Measurements from ENCODE around the gene GRAMD4. TPM values are rescaled to one million over a fixed set of nuclear protein-coding genes. Genes with fewer than 3 reads are reported as not detected.

GRAMD4 gene
- total RNA-seq, 4 donors from 2014 or later, result 146 to 981 (median 258) TPM

DNA sequence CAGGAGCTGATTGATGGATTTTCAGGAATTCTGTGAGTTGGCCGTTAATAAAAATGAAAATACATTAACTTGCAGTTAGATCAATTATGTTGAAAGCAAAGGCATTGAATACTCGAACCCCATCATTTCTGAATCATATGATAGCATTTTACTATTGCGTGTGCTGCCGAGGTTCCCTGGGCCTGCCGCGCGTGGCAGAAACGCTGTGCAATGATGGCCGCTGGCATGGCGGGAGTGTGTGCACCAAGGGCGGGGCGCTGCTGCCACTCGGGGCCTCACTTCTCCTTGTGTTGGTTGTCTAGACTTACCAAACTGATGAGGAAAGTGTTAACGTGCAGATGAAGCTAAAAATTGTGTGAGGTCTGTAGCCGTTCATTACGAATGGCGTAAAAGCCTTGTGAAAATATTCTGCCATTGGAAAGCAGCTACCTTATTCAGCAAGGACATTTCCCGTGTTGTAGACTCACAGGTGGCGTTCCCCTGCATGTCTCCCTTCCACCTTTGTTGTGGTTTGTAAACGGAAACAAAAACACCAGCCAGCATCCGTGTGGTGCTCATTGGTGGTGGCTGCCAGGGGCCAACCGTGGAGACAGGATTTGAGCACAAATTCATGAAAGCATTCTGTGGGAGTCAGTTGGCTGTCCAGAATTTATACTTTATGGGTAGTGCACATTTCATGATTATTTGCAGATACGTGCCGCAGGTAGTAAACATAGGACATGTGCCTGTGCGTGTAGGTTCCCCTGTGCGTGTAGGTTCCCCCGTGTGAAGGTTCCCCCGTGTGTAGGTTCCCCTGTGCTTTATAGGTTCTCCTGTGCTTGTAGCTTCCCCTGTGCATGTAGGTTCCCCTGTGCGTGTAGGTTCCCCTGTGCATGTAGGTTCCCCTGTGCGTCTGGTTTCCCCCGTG, 5.9 kb upstream of the GRAMD4 start:
- no peak for TF ChIP-seq POLR2A (IDR thresholded peaks at IDR 0.05)
- TF ChIP-seq EP300 (IDR thresholded peaks at IDR 0.05; ENCODE audit: low read depth), result no peak
- no peak for TF ChIP-seq POLR2AphosphoS5 (IDR thresholded peaks at IDR 0.05)
- TF ChIP-seq, protein P1, sequence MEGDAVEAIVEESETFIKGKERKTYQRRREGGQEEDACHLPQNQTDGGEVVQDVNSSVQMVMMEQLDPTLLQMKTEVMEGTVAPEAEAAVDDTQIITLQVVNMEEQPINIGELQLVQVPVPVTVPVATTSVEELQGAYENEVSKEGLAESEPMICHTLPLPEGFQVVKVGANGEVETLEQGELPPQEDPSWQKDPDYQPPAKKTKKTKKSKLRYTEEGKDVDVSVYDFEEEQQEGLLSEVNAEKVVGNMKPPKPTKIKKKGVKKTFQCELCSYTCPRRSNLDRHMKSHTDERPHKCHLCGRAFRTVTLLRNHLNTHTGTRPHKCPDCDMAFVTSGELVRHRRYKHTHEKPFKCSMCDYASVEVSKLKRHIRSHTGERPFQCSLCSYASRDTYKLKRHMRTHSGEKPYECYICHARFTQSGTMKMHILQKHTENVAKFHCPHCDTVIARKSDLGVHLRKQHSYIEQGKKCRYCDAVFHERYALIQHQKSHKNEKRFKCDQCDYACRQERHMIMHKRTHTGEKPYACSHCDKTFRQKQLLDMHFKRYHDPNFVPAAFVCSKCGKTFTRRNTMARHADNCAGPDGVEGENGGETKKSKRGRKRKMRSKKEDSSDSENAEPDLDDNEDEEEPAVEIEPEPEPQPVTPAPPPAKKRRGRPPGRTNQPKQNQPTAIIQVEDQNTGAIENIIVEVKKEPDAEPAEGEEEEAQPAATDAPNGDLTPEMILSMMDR (IDR thresholded peaks at IDR 0.05), result no peak
- in situ Hi-C loops (cut with MboI; ENCODE audit: low pct_ligation_motif_present in 1 of 4, low pct_unique_long_range_greater_than_20kb in 1 of 4, low sequenced_read_pairs in 3 of 4), result no loop called here
- intact Hi-C loops (cut with DNase I; ENCODE audit: low total_unique reads), result no loop called here
- H3K27me3 ChIP-seq, result no peaks in the 10 kb centered on the region
- H3K9me3 ChIP-seq, result no peaks in the 10 kb centered on the region
- H3K4me1 ChIP-seq, result peaks cover 20 to 56% (median 46%) of the 10 kb centered on the region in 4 donors
- 72 to 75% methylated on average over 12 to 31 of the region's 31 CpGs for WGBS, 2 donors (ENCODE audit: low coverage in 1 of 2)
- H3K36me3 ChIP-seq, result no peaks in the 10 kb centered on the region
- peak overlapping the region in 1 of 4 donors; percentile 9 for H3K4me3 ChIP-seq
- peak; percentile 55 for DNase-seq
- peak overlapping the region in 2 of 4 donors; percentile 65 for H3K27ac ChIP-seq

DNA sequence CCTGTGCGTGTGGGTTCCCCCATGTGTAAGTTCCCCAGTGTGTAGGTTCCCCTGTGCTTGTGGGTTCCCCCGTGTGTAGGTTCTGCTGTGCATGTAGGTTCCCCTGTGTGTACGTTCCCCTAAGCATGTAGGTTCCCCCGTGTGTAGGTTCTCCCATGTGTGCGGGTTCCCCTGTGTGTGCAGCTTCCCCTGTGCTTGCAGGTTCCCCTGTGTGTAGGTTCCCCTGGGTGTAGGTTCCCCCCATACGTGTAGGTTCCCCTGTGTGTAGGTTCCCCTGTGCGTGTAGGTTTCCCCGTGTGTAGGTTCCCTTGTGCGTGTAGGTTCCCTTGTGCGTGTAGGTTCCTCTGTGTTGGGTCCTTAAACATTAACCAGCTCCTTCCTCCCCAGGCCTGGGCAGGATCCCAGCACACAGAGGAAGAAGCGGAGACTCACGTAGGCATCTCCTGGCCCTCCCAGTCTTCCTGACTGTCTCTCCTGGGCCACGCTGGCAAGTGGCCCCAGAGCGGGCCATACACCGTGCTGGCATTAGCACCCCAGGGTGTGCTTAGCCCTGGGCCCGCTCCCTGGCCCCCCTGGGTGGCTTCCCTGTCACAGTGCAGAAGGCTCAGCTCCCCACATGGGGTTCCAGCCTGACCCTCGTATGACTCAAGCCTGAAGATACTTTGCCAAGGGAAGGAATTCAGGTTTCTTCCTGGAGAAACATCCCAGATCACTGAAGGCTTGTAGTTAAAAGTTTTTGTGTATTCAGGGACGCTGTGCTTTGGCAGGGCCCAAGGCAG, 2.8 kb upstream of the GRAMD4 start:
- TF ChIP-seq, protein P1 (IDR thresholded peaks at IDR 0.05), result no peak
- TF ChIP-seq EP300 (IDR thresholded peaks at IDR 0.05; ENCODE audit: low read depth) (no peak), POLR2AphosphoS5 (IDR thresholded peaks at IDR 0.05) (no peak), POLR2A (IDR thresholded peaks at IDR 0.05) (no peak)
- in situ Hi-C loops (cut with MboI; ENCODE audit: low pct_ligation_motif_present in 1 of 4, low pct_unique_long_range_greater_than_20kb in 1 of 4, low sequenced_read_pairs in 3 of 4) (no loop called here), intact Hi-C loops (cut with DNase I; ENCODE audit: low total_unique reads) (no loop called here)
- H3K4me1 ChIP-seq, result peaks cover 19 to 51% (median 33%) of the 10 kb centered on the region in 4 donors
- WGBS, 2 donors (ENCODE audit: low coverage in 1 of 2), result 66 to 80% methylated on average over 2 to 18 of the region's 18 CpGs
- no peaks in the 10 kb centered on the region for H3K36me3 ChIP-seq
- peak overlapping the region; percentile 46 to 60 (median 58) for H3K27ac ChIP-seq
- H3K9me3 ChIP-seq, result no peaks in the 10 kb centered on the region
- no peaks in the 10 kb centered on the region for H3K27me3 ChIP-seq
- peak; percentile 44 for DNase-seq
- no peak overlapping the region for H3K4me3 ChIP-seq

DNA sequence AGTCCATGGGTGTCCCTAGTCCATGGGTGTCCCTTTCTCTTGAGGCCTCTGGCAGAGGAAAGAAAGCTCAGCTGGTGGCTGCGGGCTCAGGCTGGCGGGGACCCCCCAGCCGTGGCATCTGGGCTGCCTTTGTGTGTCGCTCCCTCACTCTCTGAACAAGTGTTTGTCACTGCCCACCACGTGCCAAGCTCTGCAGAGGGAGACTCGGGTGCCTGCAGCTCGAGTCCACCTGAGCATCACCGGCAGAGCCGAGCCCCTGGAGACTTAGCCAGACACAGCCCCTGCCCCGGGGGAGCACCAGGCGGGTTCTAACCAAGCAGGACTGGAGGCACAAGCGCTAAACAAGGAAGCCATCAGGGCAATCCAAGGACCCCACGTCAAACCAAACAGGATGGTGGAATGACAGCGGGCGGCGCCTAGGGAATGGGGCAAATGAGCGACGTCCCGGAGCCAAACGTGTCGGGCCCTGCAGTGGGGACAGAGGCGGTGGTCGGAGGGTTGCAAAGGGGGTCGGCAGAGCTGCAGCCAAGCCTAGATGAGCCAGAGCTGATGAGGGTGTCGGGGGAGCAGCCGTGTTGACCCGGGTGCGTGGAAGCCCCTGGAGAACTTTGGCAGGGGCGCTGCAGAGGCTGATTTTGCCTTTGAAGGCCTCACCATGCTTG, 2.1 kb upstream of the GRAMD4 start:
- Histone ChIP-seq H3K9me3 (no peaks in the 10 kb centered on the region), H3K4me3 (no peak overlapping the region), H3K27ac (peak overlapping the region; percentile 46 to 60 (median 58)), H3K27me3 (no peaks in the 10 kb centered on the region), H3K36me3 (no peaks in the 10 kb centered on the region), H3K4me1 (peaks cover 11 to 44% (median 25%) of the 10 kb centered on the region in 4 donors)
- in situ Hi-C loops (cut with MboI; ENCODE audit: low pct_ligation_motif_present in 1 of 4, low pct_unique_long_range_greater_than_20kb in 1 of 4, low sequenced_read_pairs in 3 of 4), result no loop called here
- TF ChIP-seq POLR2AphosphoS5 (IDR thresholded peaks at IDR 0.05), result no peak
- TF ChIP-seq, protein P1 (IDR thresholded peaks at IDR 0.05), result no peak
- TF ChIP-seq EP300 (IDR thresholded peaks at IDR 0.05; ENCODE audit: low read depth), result no peak
- TF ChIP-seq POLR2A (IDR thresholded peaks at IDR 0.05), result no peak
- intact Hi-C loops (cut with DNase I; ENCODE audit: low total_unique reads), result no loop called here
- 89 to 91% methylated on average over 8 to 23 of the region's 29 CpGs for WGBS, 2 donors (ENCODE audit: low coverage in 1 of 2)
- no peak for DNase-seq

Data from transverse colon (tissue), 4 donors.